Measurements from ENCODE around the gene FUT2.
"Not testable (repeated sequence)": the region's sequence is repeated elsewhere in the genome, so short reads cannot be mapped to it uniquely, and the experiment has no call there.

The FUT2 gene

DNA sequence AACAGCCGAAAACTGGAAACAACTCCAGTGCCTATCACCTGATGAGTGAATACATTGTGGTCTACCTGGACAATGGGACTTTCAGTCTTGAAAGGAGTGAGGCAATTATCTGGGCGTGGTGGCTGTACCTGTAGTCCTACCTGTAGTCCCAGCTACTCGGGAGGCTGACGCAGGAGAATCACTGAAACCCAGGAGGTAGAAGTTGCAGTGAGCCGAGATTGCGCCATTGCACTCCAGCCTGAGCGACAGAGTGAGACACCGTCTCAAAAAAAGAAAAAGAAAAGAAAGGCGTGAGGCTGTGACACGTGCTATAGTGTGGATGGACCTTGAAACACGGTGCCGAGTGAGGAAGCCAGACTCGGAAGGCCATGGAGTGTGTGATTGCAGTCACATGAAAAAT, 18.9 kb upstream of the FUT2 start:
- H3K4me3 ChIP-seq (ENCODE audit: low read depth, low read length): no peak overlapping the region
- TF ChIP-seq, protein P1, sequence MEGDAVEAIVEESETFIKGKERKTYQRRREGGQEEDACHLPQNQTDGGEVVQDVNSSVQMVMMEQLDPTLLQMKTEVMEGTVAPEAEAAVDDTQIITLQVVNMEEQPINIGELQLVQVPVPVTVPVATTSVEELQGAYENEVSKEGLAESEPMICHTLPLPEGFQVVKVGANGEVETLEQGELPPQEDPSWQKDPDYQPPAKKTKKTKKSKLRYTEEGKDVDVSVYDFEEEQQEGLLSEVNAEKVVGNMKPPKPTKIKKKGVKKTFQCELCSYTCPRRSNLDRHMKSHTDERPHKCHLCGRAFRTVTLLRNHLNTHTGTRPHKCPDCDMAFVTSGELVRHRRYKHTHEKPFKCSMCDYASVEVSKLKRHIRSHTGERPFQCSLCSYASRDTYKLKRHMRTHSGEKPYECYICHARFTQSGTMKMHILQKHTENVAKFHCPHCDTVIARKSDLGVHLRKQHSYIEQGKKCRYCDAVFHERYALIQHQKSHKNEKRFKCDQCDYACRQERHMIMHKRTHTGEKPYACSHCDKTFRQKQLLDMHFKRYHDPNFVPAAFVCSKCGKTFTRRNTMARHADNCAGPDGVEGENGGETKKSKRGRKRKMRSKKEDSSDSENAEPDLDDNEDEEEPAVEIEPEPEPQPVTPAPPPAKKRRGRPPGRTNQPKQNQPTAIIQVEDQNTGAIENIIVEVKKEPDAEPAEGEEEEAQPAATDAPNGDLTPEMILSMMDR (IDR thresholded peaks at IDR 0.05; ENCODE audit: low read depth, low read length): no peak

DNA sequence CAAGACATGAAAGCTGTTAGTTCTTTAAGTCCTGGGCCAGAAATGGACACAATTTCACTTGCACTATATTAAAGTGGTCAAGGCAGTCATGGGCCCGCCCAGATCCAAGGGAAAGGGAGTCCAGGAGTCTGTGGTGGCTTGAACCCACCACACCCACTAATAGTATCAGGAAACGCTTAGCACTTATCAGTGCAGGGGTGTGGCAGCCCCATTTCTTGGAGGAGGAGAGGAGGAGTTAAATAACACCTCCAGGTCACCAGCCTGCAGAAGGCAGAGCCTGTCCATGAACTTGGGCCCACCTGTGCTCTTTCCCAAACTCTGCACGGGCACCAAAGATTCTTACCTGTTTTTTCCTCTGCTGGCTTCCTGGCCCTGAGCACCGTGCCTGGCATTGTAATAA, 17.6 kb upstream of the FUT2 start:
- TF ChIP-seq, protein P1 (IDR thresholded peaks at IDR 0.05; ENCODE audit: low read depth, low read length): no peak

DNA sequence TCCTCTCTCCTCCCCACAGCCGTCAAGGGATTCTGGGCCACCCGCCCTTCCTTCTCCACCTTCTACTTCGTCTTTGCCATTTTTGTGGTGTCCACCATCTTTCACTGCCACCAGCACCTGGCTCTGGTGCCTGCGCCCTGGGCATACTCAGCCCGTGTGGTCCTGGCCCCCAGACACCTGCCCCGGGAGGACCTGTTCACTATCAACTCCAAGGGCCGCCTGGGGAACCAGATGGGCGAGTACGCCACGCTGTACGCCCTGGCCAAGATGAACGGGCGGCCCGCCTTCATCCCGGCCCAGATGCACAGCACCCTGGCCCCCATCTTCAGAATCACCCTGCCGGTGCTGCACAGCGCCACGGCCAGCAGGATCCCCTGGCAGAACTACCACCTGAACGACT, 15.8 kb upstream of the FUT2 start:
- not testable (repeated sequence) for H3K4me3 ChIP-seq (ENCODE audit: low read depth, low read length)

More for the DNA sequence above, 17.6 kb upstream of the FUT2 start:
- H3K4me3 ChIP-seq (ENCODE audit: low read depth, low read length): no peak overlapping the region

DNA sequence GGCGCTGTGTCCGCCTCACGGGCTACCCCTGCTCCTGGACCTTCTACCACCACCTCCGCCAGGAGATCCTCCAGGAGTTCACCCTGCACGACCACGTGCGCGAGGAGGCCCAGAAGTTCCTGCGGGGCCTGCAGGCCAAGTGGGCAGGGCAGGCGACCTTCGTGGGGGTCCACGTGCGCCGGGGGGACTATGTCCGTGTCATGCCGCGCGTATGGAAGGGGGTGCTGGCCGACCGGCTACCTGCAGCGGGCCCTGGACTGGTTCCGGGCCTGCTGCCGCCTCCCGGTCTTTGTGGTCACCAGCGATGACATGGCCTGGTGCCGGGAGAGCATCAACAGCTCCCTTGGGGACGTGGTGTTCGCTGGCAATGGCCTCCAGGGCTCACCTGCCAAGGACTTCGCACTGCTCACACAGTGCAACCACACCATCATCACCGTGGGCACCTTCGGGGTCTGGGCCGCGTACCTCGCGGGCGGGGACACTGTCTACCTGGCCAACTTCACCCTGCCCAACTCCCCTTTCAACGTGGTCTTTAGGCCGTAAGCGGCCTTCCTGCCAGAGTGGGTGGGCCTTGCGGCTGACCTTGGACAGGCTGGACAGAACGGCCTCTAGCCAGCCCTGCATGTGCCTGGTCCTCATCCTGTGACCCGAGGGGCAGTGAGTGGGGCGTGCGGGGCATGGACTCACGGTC, 15.2 kb upstream of the FUT2 start:
- TF ChIP-seq, protein P1 (IDR thresholded peaks at IDR 0.05; ENCODE audit: low read depth, low read length): no peak
- H3K4me3 ChIP-seq (ENCODE audit: low read depth, low read length): no peak overlapping the region

DNA sequence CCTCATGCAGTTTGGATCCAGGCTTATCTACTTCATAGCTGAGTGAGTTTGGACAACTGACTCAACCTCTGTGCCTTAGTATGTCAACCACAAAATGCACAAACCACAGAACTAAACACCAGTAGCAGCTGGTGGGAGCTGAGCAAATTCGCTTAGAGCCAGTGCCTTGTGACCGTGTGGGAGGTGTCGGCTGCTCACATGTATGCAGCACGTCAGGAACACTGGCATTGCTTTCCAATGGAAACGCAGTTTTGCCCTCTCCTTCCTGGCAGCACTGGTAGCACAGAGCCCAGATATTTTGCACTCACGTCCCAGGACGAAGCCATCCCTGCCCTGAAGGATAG, 14.7 kb upstream of the FUT2 start:
- TF ChIP-seq, protein P1 (IDR thresholded peaks at IDR 0.05; ENCODE audit: low read depth, low read length): no peak

DNA sequence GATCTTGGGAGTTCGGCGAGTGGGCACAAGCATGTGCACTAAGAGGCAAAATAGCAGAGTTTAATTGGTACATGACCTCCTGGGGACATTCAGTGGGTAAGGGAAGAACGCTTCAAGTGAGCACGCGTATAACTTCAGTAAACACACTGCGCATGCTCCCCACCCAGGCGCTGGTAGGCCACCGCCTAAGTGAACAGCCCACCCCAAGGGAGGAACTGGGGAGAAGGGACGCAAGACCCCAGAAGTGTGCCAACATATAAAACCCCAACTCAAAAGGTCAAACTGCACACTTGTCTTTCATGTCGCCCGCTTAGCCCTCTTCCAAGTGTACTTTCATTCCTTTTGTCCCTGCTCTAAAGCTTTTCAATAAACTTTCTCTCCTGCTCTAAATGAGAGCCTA, 12.4 kb upstream of the FUT2 start:
- H3K4me3 ChIP-seq (ENCODE audit: low read depth, low read length): no peak overlapping the region
- TF ChIP-seq, protein P1 (IDR thresholded peaks at IDR 0.05; ENCODE audit: low read depth, low read length): no peak

More for the DNA sequence above, 14.7 kb upstream of the FUT2 start:
- no peak overlapping the region for H3K4me3 ChIP-seq (ENCODE audit: low read depth, low read length)

GRCh38 chr19:48685583-48685982, 10.2 kb upstream of the FUT2 start:
- H3K4me3 ChIP-seq (ENCODE audit: low read depth, low read length): no peak overlapping the region
- TF ChIP-seq, protein P1 (IDR thresholded peaks at IDR 0.05; ENCODE audit: low read depth, low read length): no peak

DNA sequence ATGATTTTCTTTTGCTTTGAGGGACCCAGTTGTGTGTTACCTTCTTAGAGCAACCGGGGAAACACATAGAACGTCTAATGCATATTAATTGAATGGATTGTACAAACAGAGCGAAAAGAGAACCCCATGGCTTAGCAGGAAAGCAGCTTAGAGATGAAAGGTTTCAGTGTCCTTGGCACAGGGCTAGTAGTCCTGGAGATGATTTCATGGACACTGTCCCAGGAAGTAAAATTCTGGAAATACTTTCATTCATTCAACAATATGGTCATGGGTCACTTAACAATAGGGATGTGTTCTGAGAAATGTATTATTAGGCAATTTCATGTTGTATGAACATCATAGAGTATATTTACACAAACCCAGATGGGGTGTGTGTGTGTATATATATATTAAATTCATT, 9.7 kb upstream of the FUT2 start:
- TF ChIP-seq, protein P1 (IDR thresholded peaks at IDR 0.05; ENCODE audit: low read depth, low read length): no peak
- no peak overlapping the region for H3K4me3 ChIP-seq (ENCODE audit: low read depth, low read length)

DNA sequence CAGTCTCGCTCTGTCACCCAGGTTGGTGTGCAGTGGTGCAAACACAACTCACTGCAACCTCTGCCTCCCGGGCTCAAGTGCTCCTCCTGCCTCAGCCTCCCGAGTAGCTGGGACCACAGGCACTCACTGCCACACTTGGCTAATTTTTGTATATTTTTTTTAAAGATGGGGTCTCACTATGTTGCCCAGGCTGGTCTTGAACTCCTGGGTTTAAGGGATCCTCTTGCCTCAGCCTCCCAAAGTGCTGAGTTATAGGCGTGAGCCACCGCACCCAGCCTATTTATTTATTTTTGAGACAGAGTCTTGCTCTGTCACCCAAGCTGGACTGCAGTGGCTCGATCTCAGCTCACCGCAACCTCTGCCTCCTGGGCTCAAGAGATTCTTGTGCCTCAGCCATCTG, 9.1 kb upstream of the FUT2 start:
- not testable (repeated sequence) for H3K4me3 ChIP-seq (ENCODE audit: low read depth, low read length)

Measured in WI38 (cell line).